B cell (primary cell): Measurements from ENCODE around the gene NUDT3.

ENCODE experiments used
- CTCF ChIP-seq: fragments of 200-600 bp; IDR thresholded peaks from one replicate; pipeline ENCODE4 v1.8.0; 2022; ENCODE audit warnings: antibody characterized with exemption, mild to moderate bottlenecking
- EZH2 ChIP-seq: IDR thresholded peaks from 2 replicates; pipeline ENCODE4 v1.6.1; 2012; ENCODE audit warnings: borderline replicate concordance, low read depth, mild to moderate bottlenecking, moderate library complexity, low read length; ENCODE audit not compliant: insufficient read depth, poor library complexity, severe bottlenecking

- no peak for TF ChIP-seq EZH2
- TF ChIP-seq CTCF = no peak
These were observed 3.4 kb downstream of the NUDT3 start for GRCh38 chr6:34389034-34389433.
